ENCODE data around the gene GABRR3.

DNA sequence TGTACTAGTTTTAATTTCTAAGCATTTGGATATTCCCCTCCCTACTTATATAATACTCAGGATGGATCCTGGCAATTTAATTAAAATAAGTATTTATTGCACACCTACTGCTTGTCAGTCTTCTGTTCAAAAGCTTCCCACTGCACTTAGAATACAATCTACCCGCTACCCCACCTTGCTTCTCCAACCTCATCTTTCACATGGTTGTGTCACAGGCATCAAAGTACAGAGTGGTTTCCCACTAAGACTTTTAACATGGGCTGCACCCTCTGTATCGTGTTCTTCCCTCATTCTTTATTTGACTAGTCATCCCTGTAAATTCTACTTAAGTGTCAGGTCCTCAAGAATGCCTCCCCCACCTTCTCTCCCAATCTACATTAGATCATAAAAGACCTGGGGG, 97.9 kb downstream of the GABRR3 start:
- TF ChIP-seq, protein P1, sequence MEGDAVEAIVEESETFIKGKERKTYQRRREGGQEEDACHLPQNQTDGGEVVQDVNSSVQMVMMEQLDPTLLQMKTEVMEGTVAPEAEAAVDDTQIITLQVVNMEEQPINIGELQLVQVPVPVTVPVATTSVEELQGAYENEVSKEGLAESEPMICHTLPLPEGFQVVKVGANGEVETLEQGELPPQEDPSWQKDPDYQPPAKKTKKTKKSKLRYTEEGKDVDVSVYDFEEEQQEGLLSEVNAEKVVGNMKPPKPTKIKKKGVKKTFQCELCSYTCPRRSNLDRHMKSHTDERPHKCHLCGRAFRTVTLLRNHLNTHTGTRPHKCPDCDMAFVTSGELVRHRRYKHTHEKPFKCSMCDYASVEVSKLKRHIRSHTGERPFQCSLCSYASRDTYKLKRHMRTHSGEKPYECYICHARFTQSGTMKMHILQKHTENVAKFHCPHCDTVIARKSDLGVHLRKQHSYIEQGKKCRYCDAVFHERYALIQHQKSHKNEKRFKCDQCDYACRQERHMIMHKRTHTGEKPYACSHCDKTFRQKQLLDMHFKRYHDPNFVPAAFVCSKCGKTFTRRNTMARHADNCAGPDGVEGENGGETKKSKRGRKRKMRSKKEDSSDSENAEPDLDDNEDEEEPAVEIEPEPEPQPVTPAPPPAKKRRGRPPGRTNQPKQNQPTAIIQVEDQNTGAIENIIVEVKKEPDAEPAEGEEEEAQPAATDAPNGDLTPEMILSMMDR (IDR thresholded peaks at IDR 0.05) = no peak
- TF ChIP-seq POLR2A (IDR thresholded peaks at IDR 0.05) = no peak

All from esophagus squamous epithelium (tissue), 4 donors.